Endothelial cell of umbilical vein (primary cell): ENCODE data around the gene TAF6. TPM values are rescaled to one million over a fixed set of nuclear protein-coding genes. Genes with fewer than 3 reads are reported as not detected.

ENCODE experiments used
- BruUV-seq: library from RNA; stranded (reverse); fragments of 400-500 nt; replicated peaks from 2 replicates; lab custom pipeline; 2021; lab: Mats Ljungman, UMichigan
- CTCF ChIA-PET: fragments of 300-600, 350-600 bp; sonication (Branson Sonifier 250); formaldehyde crosslinking; loops from one replicate; lab custom pipeline; 2021; ENCODE audit warnings: antibody characterized with exemption, inconsistent platforms; lab: Charles Lee
- POLR2A ChIA-PET: fragments of 300-600, 350-600 bp; sonication (Branson Sonifier 250); formaldehyde crosslinking; loops from one replicate; lab custom pipeline; 2021; ENCODE audit warnings: antibody characterized with exemption, inconsistent platforms; lab: Charles Lee
- DNase-seq: peaks from one replicate; pipeline ENCODE4 v3.0.0-alpha.2; 2011; ENCODE audit warnings: low read depth, low spot score
- FAIRE-seq: peaks from 2 replicates; lab custom pipeline; 2011; peaks lifted over from hg19 to GRCh38; lab: Jason Lieb, UNC
- H2AFZ ChIP-seq: 2 replicates; pipeline ENCODE4 v1.6.0; 2012; ENCODE audit warnings: low read depth, low read length, control low read depth, inconsistent platforms
- H3K27ac ChIP-seq: 2 replicates; pipeline ENCODE4 v1.5.1; 2011; ENCODE audit warnings: low read depth, mild to moderate bottlenecking, control low read depth, low read length, moderate library complexity; ENCODE audit not compliant: insufficient read depth
- H3K27me3 ChIP-seq, 2 experiments: 2 replicates each; pipeline versions ENCODE4 v1.6.0 to v1.6.1; 2011; ENCODE audit warnings: low read length in 2 of 2, mixed read lengths in 1 of 2; ENCODE audit not compliant: control insufficient read depth in 2 of 2, insufficient read depth in 2 of 2
- H3K36me3 ChIP-seq, 2 experiments: 2 replicates in 1 of 2; 3 replicates in 1 of 2; pipeline ENCODE4 v1.5.1; 2011; ENCODE audit warnings: low read length in 2 of 2, mild to moderate bottlenecking in 1 of 2, moderate library complexity in 1 of 2; ENCODE audit not compliant: control insufficient read depth in 2 of 2, insufficient read depth in 2 of 2; ENCODE audit errors: extremely low read depth in 1 of 2
- H3K4me1 ChIP-seq: 3 replicates; pipeline ENCODE4 v1.5.1; 2011; ENCODE audit warnings: mild to moderate bottlenecking, low read length; ENCODE audit not compliant: control insufficient read depth, insufficient read depth; ENCODE audit errors: extremely low read depth
- H3K4me2 ChIP-seq: 2 replicates; pipeline ENCODE4 v1.6.1; 2011; ENCODE audit warnings: low read length, control low read depth, mixed read lengths; ENCODE audit not compliant: insufficient read depth
- H3K4me3 ChIP-seq, 3 experiments: fragments of 200-600 bp in 1 of 3; sonication (generic), shearing (Covaris generic) in 1 of 3; replicated peaks in 1 of 3; 2 replicates each; pipeline ENCODE4 v1.5.1; 2011 to 2016; ENCODE audit warnings: control low read depth in 3 of 3, low read length in 3 of 3, mild to moderate bottlenecking in 2 of 3, inconsistent platforms in 1 of 3, low read depth in 1 of 3, moderate library complexity in 1 of 3; ENCODE audit not compliant: insufficient read depth in 1 of 3
- H3K79me2 ChIP-seq: 2 replicates; pipeline ENCODE4 v1.6.0; 2012; ENCODE audit warnings: low read length, inconsistent platforms; ENCODE audit not compliant: control insufficient read depth, insufficient read depth
- H3K9ac ChIP-seq: replicated peaks from 2 replicates; pipeline ENCODE3; 2011; ENCODE audit warnings: low read length, control low read depth; ENCODE audit not compliant: insufficient read depth; ENCODE audit errors: extremely low read depth
- H3K9me1 ChIP-seq: replicated peaks from 3 replicates; pipeline ENCODE4 v1.6.0; 2011; ENCODE audit warnings: mild to moderate bottlenecking, low read length; ENCODE audit not compliant: control insufficient read depth, insufficient read depth; ENCODE audit errors: extremely low read depth
- H3K9me3 ChIP-seq: replicated peaks from 2 replicates; pipeline ENCODE4 v1.5.1; 2012; ENCODE audit warnings: low read length, inconsistent platforms; ENCODE audit not compliant: control insufficient read depth, insufficient read depth
- H4K20me1 ChIP-seq: replicated peaks from 2 replicates; pipeline ENCODE3; 2011; ENCODE audit warnings: mild to moderate bottlenecking, low read length; ENCODE audit not compliant: control insufficient read depth, insufficient read depth; ENCODE audit errors: extremely low read depth
- CTCF ChIP-seq, 2 donors: IDR thresholded peaks; 1 replicate in 1 of 2; 2 replicates in 1 of 2; pipeline ENCODE4 v1.5.1; 2011; ENCODE audit warnings: low read length in 2 of 2, mild to moderate bottlenecking in 2 of 2, moderate library complexity in 2 of 2, control low read depth in 1 of 2, inconsistent platforms in 1 of 2, low read depth in 1 of 2; ENCODE audit not compliant: insufficient read depth in 1 of 2; ENCODE audit errors: extremely low read depth in 1 of 2
- EZH2 ChIP-seq: IDR thresholded peaks from 2 replicates; pipeline ENCODE4 v1.6.1; 2012; ENCODE audit warnings: borderline replicate concordance, low read depth, mild to moderate bottlenecking, moderate library complexity, low read length, inconsistent platforms; ENCODE audit not compliant: severe bottlenecking
- FOS ChIP-seq: IDR thresholded peaks from 2 replicates; pipeline ENCODE4 v1.6.1; 2011; ENCODE audit warnings: mild to moderate bottlenecking, low read length, moderate library complexity, borderline replicate concordance; ENCODE audit not compliant: insufficient read depth
- GATA2 ChIP-seq: IDR thresholded peaks from 2 replicates; pipeline ENCODE4 v1.7.0; 2011; ENCODE audit warnings: low read depth, mild to moderate bottlenecking, moderate library complexity, mixed read lengths, low read length; ENCODE audit not compliant: insufficient read length, insufficient read depth
- JUN ChIP-seq: IDR thresholded peaks from 2 replicates; pipeline ENCODE4 v1.6.1; 2011; ENCODE audit warnings: borderline replicate concordance, low read depth; ENCODE audit not compliant: insufficient read length, insufficient read depth
- MYC ChIP-seq: IDR thresholded peaks from one replicate; pipeline ENCODE4 v1.6.1; 2011; ENCODE audit warnings: mild to moderate bottlenecking, low read depth, low read length
- POLR2A ChIP-seq: IDR thresholded peaks from 2 replicates; pipeline ENCODE4 v1.6.1; 2012; ENCODE audit warnings: low read depth, mild to moderate bottlenecking, control low read depth, low read length
- POLR2AphosphoS5 ChIP-seq: IDR thresholded peaks from 2 replicates; pipeline ENCODE4 v1.6.1; 2012; ENCODE audit warnings: low read depth, mild to moderate bottlenecking, control low read depth, low read length, moderate library complexity; ENCODE audit not compliant: insufficient read depth
- dilution Hi-C: fragments of 300-500 bp; cut with MboI; formaldehyde crosslinking; loops from one replicate; pipeline ENCODE4 v1.15.0; 2019; ENCODE audit warnings: low sequenced_read_pairs; ENCODE audit not compliant: extremely low pct_ligation_motif_present
- intact Hi-C: fragments of 100-400 bp; cut with micrococcal nuclease; formaldehyde crosslinking; loops from one replicate; pipeline ENCODE4 v1.10.0; 2022
- polyA plus RNA-seq, 4 experiments: library from polyadenylated mRNA; depleted of rRNA in 3 of 4; stranded (reverse) in 3 of 4; unstranded in 1 of 4; fragments of >200 nt; gene quantifications; 2 replicates each; pipeline versions ENCODE4 v1.2.1 to v1.2.3, GENCODE V29; 2011 to 2012; ENCODE audit warnings: missing spikeins in 1 of 4
- total RNA-seq: library from RNA; stranded (reverse); gene quantifications from 2 replicates; pipeline ENCODE4 v1.2.3, GENCODE V29; 2021
- TF ChIP-seq, protein P1 (sequence below): IDR thresholded peaks from 2 replicates; pipeline ENCODE4 v1.6.1; 2011; ENCODE audit not compliant: insufficient read depth, insufficient read length

Gene TAF6
- total and polyA plus RNA-seq, 2 donors (not counting 3 experiments of a cell fraction or from before 2014, with no cell fraction given), result 32.7 to 64.6 TPM

GRCh38 chr7:100087055-100087750 is 32.0 kb downstream of the TAF6 start:
- Histone ChIP-seq H3K9ac (peak overlapping the region; percentile 84), H3K27ac (peak overlapping the region; percentile 94), H2AFZ (peak overlapping the region; percentile 14), H3K4me1 (peaks cover 33% of the 10 kb centered on the region), H3K9me3 (no peaks in the 10 kb centered on the region), H3K4me3 (peak overlapping the region in 1 of 3 experiments; percentile 16), H3K4me2 (peak overlapping the region; percentile 73), H3K79me2 (peaks cover 17% of the 10 kb centered on the region), H4K20me1 (no peaks in the 10 kb centered on the region), H3K27me3 (no peaks in the 10 kb centered on the region), H3K9me1 (no peaks in the 10 kb centered on the region), H3K36me3 (peaks cover 7 to 10% of the 10 kb centered on the region in 2 experiments)
- TF ChIP-seq GATA2 (peak; percentile 75), POLR2A (no peak), MYC (no peak), CTCF (IDR thresholded peaks at IDR 0.05; ENCODE audit: extremely low read depth in 1 of 2, insufficient read depth in 1 of 2, low read depth in 1 of 2, low read length in 2 of 2) (no peak), FOS (peak; percentile 90), POLR2AphosphoS5 (peak; percentile 84), EZH2 (no peak), JUN (peak; percentile 98)
- TF ChIP-seq, protein P1, sequence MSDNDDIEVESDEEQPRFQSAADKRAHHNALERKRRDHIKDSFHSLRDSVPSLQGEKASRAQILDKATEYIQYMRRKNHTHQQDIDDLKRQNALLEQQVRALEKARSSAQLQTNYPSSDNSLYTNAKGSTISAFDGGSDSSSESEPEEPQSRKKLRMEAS, result no peak
- dilution Hi-C loops, result no loop called here
- ChIA-PET POLR2A (interaction anchor here (0.7 to 2.0 kb wide), 4 partner anchors 10 to 1013 kb away, joined by 3 to 10 read pairs (median 4); partner anchors contain the start of genes MCM7 and TRIM4), CTCF (interaction anchor here (0.6 to 2.9 kb wide), 4 partner anchors 14 to 619 kb away, joined by 3 to 18 read pairs (median 4); partner anchors contain the start of genes AP4M1, MCM7 and POP7)
- no TSS peak for BruUV-seq
- DNase-seq (peak; percentile 97), FAIRE-seq (peak; percentile 99)
- intact Hi-C loops, result loop anchor here (1.0 to 10.0 kb wide), 3 partner anchors 14 to 172 kb away; partner anchors contain the start of genes AP4M1, MBLAC1, MCM7 and TRIM4
